ENCODE results near the gene PHF24. TPM values are rescaled to one million over a fixed set of nuclear protein-coding genes. Genes with fewer than 3 reads are reported as not detected.

Gene PHF24
- total RNA-seq, 2 donors from 2014 or later: 111 TPM; not detected in 1

GRCh38 chr9:34987160-34987901 lies 29.2 kb downstream of the PHF24 start:
- Histone ChIP-seq H3K27ac (no peak overlapping the region), H3K27me3 (replicated peaks; ENCODE audit: insufficient read depth) (no peaks in the 10 kb centered on the region), H3K36me3 (no peaks in the 10 kb centered on the region), H3K9me3 (no peaks in the 10 kb centered on the region), H3K4me3 (no peak overlapping the region), H3K4me1 (replicated peaks) (no peaks in the 10 kb centered on the region)
- DNase-seq (ENCODE audit: low spot score): no peak
- intact Hi-C loops (cut with DNase I): loop anchor here (10.0 kb wide), 1 partner anchor 283 kb away; no protein-coding TSS in a partner anchor
- 48% methylated on average over 7 of the region's 7 CpGs for WGBS
- TF ChIP-seq POLR2A (IDR thresholded peaks at IDR 0.05) (no peak), CTCF (IDR thresholded peaks at IDR 0.05) (no peak), POLR2AphosphoS5 (IDR thresholded peaks at IDR 0.05) (no peak)

GRCh38 chr9:34988218-34989002 lies 30.3 kb downstream of the PHF24 start:
- Histone ChIP-seq H3K4me3 (peak overlapping the region; percentile 95 to 96), H3K4me1 (replicated peaks) (no peaks in the 10 kb centered on the region), H3K27me3 (replicated peaks; ENCODE audit: insufficient read depth) (no peaks in the 10 kb centered on the region), H3K36me3 (no peaks in the 10 kb centered on the region), H3K27ac (peak overlapping the region; percentile 59 to 68), H3K9me3 (no peaks in the 10 kb centered on the region)
- no peak for TF ChIP-seq POLR2AphosphoS5 (IDR thresholded peaks at IDR 0.05)
- TF ChIP-seq CTCF (IDR thresholded peaks at IDR 0.05): no peak
- no peak for TF ChIP-seq POLR2A (IDR thresholded peaks at IDR 0.05)
- 22% methylated on average over 25 of the region's 25 CpGs for WGBS
- no peak for DNase-seq (ENCODE audit: low spot score)
- intact Hi-C loops (cut with DNase I): loop anchor here (10.0 kb wide), 1 partner anchor 284 kb away; no protein-coding TSS in a partner anchor

- intact Hi-C loops (cut with DNase I): loop anchor here (10.0 kb wide), 1 partner anchor 284 kb away; no protein-coding TSS in a partner anchor
- peak; percentile 96 for TF ChIP-seq POLR2AphosphoS5 (IDR thresholded peaks at IDR 0.05)
- no peak for TF ChIP-seq CTCF (IDR thresholded peaks at IDR 0.05)
- TF ChIP-seq POLR2A (IDR thresholded peaks at IDR 0.05): peak; percentile 70
- under 1% methylated on average over 65 of the region's 65 CpGs for WGBS
- DNase-seq (ENCODE audit: low spot score): peak; percentile 99
- H3K36me3 ChIP-seq: no peaks in the 10 kb centered on the region
- no peaks in the 10 kb centered on the region for H3K4me1 ChIP-seq (replicated peaks)
- no peaks in the 10 kb centered on the region for H3K27me3 ChIP-seq (replicated peaks; ENCODE audit: insufficient read depth)
- peak within 1 kb of the TSS; percentile 90 to 93 for H3K27ac ChIP-seq
- no peaks in the 10 kb centered on the region for H3K9me3 ChIP-seq
- H3K4me3 ChIP-seq: peak within 1 kb of the TSS; percentile 95 to 96
Observed at GRCh38 chr9:34989003-34989945, 31.2 kb downstream of the PHF24 start, which contains the start of gene DNAJB5. TSS of gene DNAJB5 (plus strand) at chr9:34989745. CDS start at chr9:34990631, 886 bp downstream.

GRCh38 chr9:34989946-34990635 lies 32.0 kb downstream of the PHF24 start:
- H3K27me3 ChIP-seq (replicated peaks; ENCODE audit: insufficient read depth): no peaks in the 10 kb centered on the region
- peak overlapping the region; percentile 95 to 96 for H3K4me3 ChIP-seq
- H3K9me3 ChIP-seq: no peaks in the 10 kb centered on the region
- DNase-seq (ENCODE audit: low spot score): peak; percentile 27
- TF ChIP-seq POLR2A (IDR thresholded peaks at IDR 0.05) (no peak), CTCF (IDR thresholded peaks at IDR 0.05) (no peak), POLR2AphosphoS5 (IDR thresholded peaks at IDR 0.05) (no peak)
- H3K36me3 ChIP-seq: no peaks in the 10 kb centered on the region
- intact Hi-C loops (cut with DNase I): loop anchor here (2.0 to 10.0 kb wide), 3 partner anchors 83 to 495 kb away; partner anchors contain the start of gene VCP
- peak overlapping the region; percentile 90 to 93 for H3K27ac ChIP-seq
- H3K4me1 ChIP-seq (replicated peaks): no peaks in the 10 kb centered on the region
- 7% methylated on average over 37 of the region's 39 CpGs for WGBS

Data from prostate gland (tissue), 2 donors.